OCI-LY7 (cell line): ENCODE data around the gene GMDS.

Experiments
- CTCF ChIP-seq: fragments of 200-600 bp; sonication (generic); conservative IDR thresholded peaks from 2 replicates; pipeline ENCODE4 v1.5.1; 2014; ENCODE audit warnings: mild to moderate bottlenecking, antibody characterized with exemption, low read length, moderate library complexity, mixed read lengths
- EZH2phosphoT487 ChIP-seq: fragments of 200-600 bp; sonication (generic); IDR thresholded peaks from 2 replicates; pipeline ENCODE4 v1.6.1; 2018; ENCODE audit warnings: low read depth, borderline replicate concordance, mild to moderate bottlenecking, mixed run types, antibody characterized with exemption, low read length, moderate library complexity, mixed read lengths

- no peak for TF ChIP-seq EZH2phosphoT487
- no peak for TF ChIP-seq CTCF
Measured at GRCh38 chr6:1698527-1698926, 546.9 kb downstream of the GMDS start.
